MCF 10A (cell line): ENCODE results near the gene NYAP1. TPM values are rescaled to one million over a fixed set of nuclear protein-coding genes. Genes with fewer than 3 reads are reported as not detected.
A peak's percentile ranks its signal among the peaks of the same experiment; 100 is the strongest.

Experiments
- BruUV-seq: library from RNA; stranded (reverse); fragments of 400-500 nt; replicated peaks from 2 replicates; lab custom pipeline; 2021; lab: Mats Ljungman, UMichigan
- CTCF ChIA-PET: fragments of 300-600 bp; sonication (Branson Sonifier 250); formaldehyde crosslinking; extraction: SDS; loops from one replicate; lab custom pipeline; 2021; ENCODE audit warnings: antibody characterized with exemption, inconsistent platforms; lab: Yijun Ruan, JAX
- POLR2A ChIA-PET: fragments of 300-600, 350-650 bp; sonication (Branson Sonifier 250); formaldehyde crosslinking; extraction: SDS; loops from one replicate; lab custom pipeline; 2020; ENCODE audit warnings: antibody characterized with exemption, inconsistent platforms; lab: Yijun Ruan, JAX
- DNase-seq: peaks from one replicate; pipeline ENCODE4 v3.0.0-alpha.2; 2018; ENCODE audit not compliant: unreplicated experiment
- H3K27ac Mint-ChIP-seq: one replicate; pipeline ENCODE4 v1.8.0; 2022; ENCODE audit warnings: mild to moderate bottlenecking, low read depth, mixed read lengths; ENCODE audit not compliant: unreplicated experiment
- H3K27me3 Mint-ChIP-seq: one replicate; pipeline ENCODE4 v1.8.0; 2022; ENCODE audit warnings: mixed read lengths; ENCODE audit not compliant: insufficient read depth, unreplicated experiment
- H3K36me3 Mint-ChIP-seq: one replicate; pipeline ENCODE4 v1.8.0; 2022; ENCODE audit warnings: mild to moderate bottlenecking, moderate library complexity, mixed read lengths; ENCODE audit not compliant: insufficient read depth, unreplicated experiment
- H3K4me1 Mint-ChIP-seq: one replicate; pipeline ENCODE4 v1.8.0; 2022; ENCODE audit warnings: mixed read lengths; ENCODE audit not compliant: insufficient read depth, unreplicated experiment
- H3K4me3 Mint-ChIP-seq: one replicate; pipeline ENCODE4 v1.8.0; 2022; ENCODE audit warnings: mild to moderate bottlenecking, moderate library complexity, mixed read lengths; ENCODE audit not compliant: unreplicated experiment
- H3K9me3 Mint-ChIP-seq: one replicate; pipeline ENCODE4 v1.8.0; 2022; ENCODE audit warnings: mixed read lengths; ENCODE audit not compliant: unreplicated experiment
- intact Hi-C: fragments of 100-400 bp; cut with micrococcal nuclease; formaldehyde crosslinking; loops from 2 replicates; pipeline ENCODE4 v1.14.1; 2022
- total RNA-seq: library from RNA; stranded (reverse); gene quantifications from 2 replicates; pipeline ENCODE4 v1.2.3, GENCODE V29; 2022
- TF ChIP-seq, protein P1 (sequence below): fragments of 200-600 bp; IDR thresholded peaks from one replicate; pipeline ENCODE4 v1.8.0; 2022; ENCODE audit warnings: antibody characterized with exemption, mild to moderate bottlenecking; ENCODE audit not compliant: unreplicated experiment

NYAP1 gene
- total RNA-seq, 1 experiment from 2014 or later = 0.21 TPM

- H3K4me3 Mint-ChIP-seq = no peak overlapping the region
- DNase-seq = no peak
- no peaks in the 10 kb centered on the region for H3K27me3 Mint-ChIP-seq
- intact Hi-C loops = no loop called here
- no peaks in the 10 kb centered on the region for H3K9me3 Mint-ChIP-seq
- CTCF ChIA-PET = interaction anchor here (0.5 to 2.5 kb wide), 3 partner anchors 10 to 18 kb away, joined by 3 to 12 read pairs (median 10); partner anchors contain the start of gene NYAP1
- no peak overlapping the region for H3K27ac Mint-ChIP-seq
- peaks cover 5% of the 10 kb centered on the region for H3K4me1 Mint-ChIP-seq
- H3K36me3 Mint-ChIP-seq = peaks cover 17% of the 10 kb centered on the region
- POLR2A ChIA-PET = interaction anchor here (0.9 kb wide), 1 partner anchor 89 kb away, joined by 3 read pairs; no protein-coding TSS in a partner anchor
- TF ChIP-seq, protein P1, sequence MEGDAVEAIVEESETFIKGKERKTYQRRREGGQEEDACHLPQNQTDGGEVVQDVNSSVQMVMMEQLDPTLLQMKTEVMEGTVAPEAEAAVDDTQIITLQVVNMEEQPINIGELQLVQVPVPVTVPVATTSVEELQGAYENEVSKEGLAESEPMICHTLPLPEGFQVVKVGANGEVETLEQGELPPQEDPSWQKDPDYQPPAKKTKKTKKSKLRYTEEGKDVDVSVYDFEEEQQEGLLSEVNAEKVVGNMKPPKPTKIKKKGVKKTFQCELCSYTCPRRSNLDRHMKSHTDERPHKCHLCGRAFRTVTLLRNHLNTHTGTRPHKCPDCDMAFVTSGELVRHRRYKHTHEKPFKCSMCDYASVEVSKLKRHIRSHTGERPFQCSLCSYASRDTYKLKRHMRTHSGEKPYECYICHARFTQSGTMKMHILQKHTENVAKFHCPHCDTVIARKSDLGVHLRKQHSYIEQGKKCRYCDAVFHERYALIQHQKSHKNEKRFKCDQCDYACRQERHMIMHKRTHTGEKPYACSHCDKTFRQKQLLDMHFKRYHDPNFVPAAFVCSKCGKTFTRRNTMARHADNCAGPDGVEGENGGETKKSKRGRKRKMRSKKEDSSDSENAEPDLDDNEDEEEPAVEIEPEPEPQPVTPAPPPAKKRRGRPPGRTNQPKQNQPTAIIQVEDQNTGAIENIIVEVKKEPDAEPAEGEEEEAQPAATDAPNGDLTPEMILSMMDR = no peak
- BruUV-seq = no TSS peak
Observed at GRCh38 chr7:100471021-100471420, 12.7 kb upstream of the NYAP1 start.

GRCh38 chr7:100472121-100472851 is 11.4 kb upstream of the NYAP1 start:
- TF ChIP-seq, protein P1 = no peak
- ChIA-PET CTCF (interaction anchor here (0.6 to 3.0 kb wide), 2 partner anchors 84 to 88 kb away, joined by 3 to 12 read pairs; no protein-coding TSS in a partner anchor), POLR2A (interaction anchor here (0.6 kb wide), 1 partner anchor 82 kb away, joined by 3 read pairs; no protein-coding TSS in a partner anchor)
- Mint-ChIP-seq H3K27me3 (no peaks in the 10 kb centered on the region), H3K36me3 (peaks cover 17% of the 10 kb centered on the region), H3K9me3 (no peaks in the 10 kb centered on the region), H3K4me1 (peaks cover 12% of the 10 kb centered on the region), H3K4me3 (no peak overlapping the region), H3K27ac (no peak overlapping the region)
- BruUV-seq = no TSS peak
- DNase-seq = no peak
- intact Hi-C loops = no loop called here

DNA sequence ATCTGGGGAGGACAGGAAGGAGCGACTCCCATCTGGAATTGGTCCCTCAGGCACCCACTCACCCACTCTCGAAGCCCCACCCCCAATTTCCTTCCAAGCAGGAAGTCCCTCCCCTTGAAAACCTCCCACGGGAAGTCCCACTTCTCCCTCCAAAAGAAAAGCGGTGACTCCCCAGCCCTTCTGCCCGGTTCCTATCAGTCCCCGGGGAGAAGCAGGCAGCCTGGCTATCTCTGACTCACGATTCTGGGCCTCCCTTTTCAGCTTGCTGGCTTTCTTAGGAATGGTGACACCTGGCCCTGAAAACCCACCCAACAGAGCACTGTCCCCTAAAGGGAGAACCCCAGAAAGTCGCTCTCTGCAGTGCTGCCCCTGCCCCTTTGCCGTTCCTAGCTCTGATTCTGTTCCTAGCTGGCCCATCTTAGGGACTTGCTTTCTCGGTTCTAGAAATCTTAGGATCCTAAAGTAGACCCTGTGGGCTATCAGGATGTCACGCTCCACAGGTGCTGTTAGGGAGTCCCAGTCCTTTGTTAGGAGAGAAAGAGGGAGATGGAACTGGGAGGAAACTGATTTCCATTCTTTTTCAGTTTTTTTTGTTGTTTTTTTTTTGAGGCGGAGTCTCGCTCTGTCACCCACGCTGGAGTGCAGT is 10.8 kb upstream of the NYAP1 start:
- intact Hi-C loops = no loop called here
- BruUV-seq = no TSS peak
- H3K27me3 Mint-ChIP-seq = no peaks in the 10 kb centered on the region
- H3K4me1 Mint-ChIP-seq = peaks cover 12% of the 10 kb centered on the region
- peaks cover 17% of the 10 kb centered on the region for H3K36me3 Mint-ChIP-seq
- TF ChIP-seq, protein P1 = no peak
- ChIA-PET CTCF (interaction anchor here (0.6 to 3.0 kb wide), 2 partner anchors 83 to 87 kb away, joined by 3 to 12 read pairs; no protein-coding TSS in a partner anchor), POLR2A (interaction anchor here (0.7 kb wide), 1 partner anchor 113 kb away, joined by 3 read pairs; the partner anchor contains the start of genes FBXO24 and LRCH4)
- no peaks in the 10 kb centered on the region for H3K9me3 Mint-ChIP-seq
- no peak overlapping the region for H3K4me3 Mint-ChIP-seq
- no peak for DNase-seq
- no peak overlapping the region for H3K27ac Mint-ChIP-seq

DNA sequence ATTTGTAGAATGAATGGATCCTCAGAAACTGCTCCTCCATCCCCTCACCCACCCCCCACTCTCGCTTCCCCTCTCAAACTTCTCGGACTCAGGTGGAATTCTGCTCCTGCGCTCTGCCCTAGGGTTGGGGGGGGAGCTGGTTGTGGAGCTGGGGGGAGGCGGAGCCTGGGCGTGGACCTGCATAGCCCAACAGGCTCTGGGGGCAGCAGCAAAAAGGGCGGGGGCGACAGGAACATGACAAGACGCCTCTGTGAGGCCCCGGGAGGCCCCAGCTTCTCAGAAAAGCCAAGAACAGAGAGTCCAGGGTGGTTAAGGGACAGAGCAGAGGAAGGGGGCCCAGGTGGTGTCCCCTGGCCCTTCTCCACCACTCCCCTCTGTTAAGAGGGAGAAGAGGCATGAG is 8.2 kb upstream of the NYAP1 start:
- H3K4me1 Mint-ChIP-seq = peaks cover 12% of the 10 kb centered on the region
- BruUV-seq = no TSS peak
- peak overlapping the region; percentile 93 for H3K4me3 Mint-ChIP-seq
- ChIA-PET POLR2A (interaction anchor here (1.6 to 2.4 kb wide), 2 partner anchors 64 to 111 kb away, joined by 6 to 10 read pairs; partner anchors contain the start of genes AGFG2, FBXO24 and LRCH4), CTCF (interaction anchor here (1.1 to 3.4 kb wide), 2 partner anchors 87 to 89 kb away, joined by 5 to 18 read pairs; no protein-coding TSS in a partner anchor)
- peak overlapping the region; percentile 89 for H3K27ac Mint-ChIP-seq
- peaks cover 17% of the 10 kb centered on the region for H3K36me3 Mint-ChIP-seq
- TF ChIP-seq, protein P1 = no peak
- DNase-seq = no peak
- no peaks in the 10 kb centered on the region for H3K9me3 Mint-ChIP-seq
- H3K27me3 Mint-ChIP-seq = no peaks in the 10 kb centered on the region
- intact Hi-C loops = loop anchor here (5.0 kb wide), 1 partner anchor 197 kb away; the partner anchor contains the start of gene GNB2
